ENCODE measurements around the gene FGFRL1. TPM values are rescaled to one million over a fixed set of nuclear protein-coding genes. Genes with fewer than 3 reads are reported as not detected.

FGFRL1 gene
- polyA plus RNA-seq (2011; rRNA removed) (9.1 and 21.2 TPM in 2 replicates), polyA minus RNA-seq (2011; rRNA and poly(A)+ RNA removed) (56.3 and 82.1 TPM in 2 replicates)

DNA sequence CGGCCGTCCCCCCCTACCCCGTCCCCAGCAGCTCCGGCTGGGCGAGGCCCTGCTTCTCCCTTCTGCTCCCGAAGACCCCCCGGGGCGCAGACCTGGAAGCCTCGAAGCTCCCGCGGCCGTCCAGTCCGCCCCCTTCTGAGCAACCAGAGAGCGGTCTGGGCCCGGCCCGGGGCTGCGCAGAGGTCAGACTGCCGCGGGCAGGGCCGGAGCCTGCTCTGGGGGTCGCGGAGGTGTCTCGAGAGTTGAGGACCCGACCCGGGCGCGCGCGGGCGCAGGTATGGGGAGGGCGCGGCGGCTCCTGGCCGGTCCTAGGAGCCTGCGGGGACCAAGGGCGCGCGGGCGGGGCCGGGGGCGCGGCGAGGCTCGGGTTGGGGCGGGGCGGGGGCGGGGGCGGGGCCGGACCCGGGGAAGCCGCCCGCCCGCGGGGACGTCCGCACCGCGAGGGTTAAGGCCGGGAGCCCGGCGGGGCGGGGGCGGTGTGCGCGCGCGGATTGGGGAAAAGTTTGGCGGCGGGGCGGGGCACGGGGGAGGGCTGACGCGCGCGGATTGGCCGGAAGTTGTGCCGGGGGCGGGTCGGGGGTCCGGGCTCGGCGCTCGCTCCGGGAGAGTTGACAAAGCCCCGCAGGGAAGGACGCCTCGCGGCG lies at the start of gene FGFRL1:
Gene FGFRL1, plus strand, starts transcription at position 605 of the 644 bp plus-strand sequence. CDS start 860 bp downstream, outside the sequence.
- ChIA-PET CTCF (interaction anchor here (1.7 kb wide), 1 partner anchor 269 kb away, joined by 5 read pairs; no protein-coding TSS in a partner anchor), POLR2A (interaction anchor here (0.7 kb wide), 1 partner anchor 349 kb away, joined by 8 read pairs; no protein-coding TSS in a partner anchor)
- H3K36me3 ChIP-seq (ENCODE audit: control insufficient read depth, insufficient read depth, low read length) = no peaks in the 10 kb centered on the region; the same call in 1 of the 2 replicates

GRCh38 chr4:962231-963208 lies 48.9 kb upstream of the FGFRL1 start:
- peaks cover 46% of the 10 kb centered on the region for H3K36me3 ChIP-seq (ENCODE audit: control insufficient read depth, insufficient read depth, low read length)
- no peak for DNase-seq (ENCODE audit: low read depth)
- TF ChIP-seq, protein P1, sequence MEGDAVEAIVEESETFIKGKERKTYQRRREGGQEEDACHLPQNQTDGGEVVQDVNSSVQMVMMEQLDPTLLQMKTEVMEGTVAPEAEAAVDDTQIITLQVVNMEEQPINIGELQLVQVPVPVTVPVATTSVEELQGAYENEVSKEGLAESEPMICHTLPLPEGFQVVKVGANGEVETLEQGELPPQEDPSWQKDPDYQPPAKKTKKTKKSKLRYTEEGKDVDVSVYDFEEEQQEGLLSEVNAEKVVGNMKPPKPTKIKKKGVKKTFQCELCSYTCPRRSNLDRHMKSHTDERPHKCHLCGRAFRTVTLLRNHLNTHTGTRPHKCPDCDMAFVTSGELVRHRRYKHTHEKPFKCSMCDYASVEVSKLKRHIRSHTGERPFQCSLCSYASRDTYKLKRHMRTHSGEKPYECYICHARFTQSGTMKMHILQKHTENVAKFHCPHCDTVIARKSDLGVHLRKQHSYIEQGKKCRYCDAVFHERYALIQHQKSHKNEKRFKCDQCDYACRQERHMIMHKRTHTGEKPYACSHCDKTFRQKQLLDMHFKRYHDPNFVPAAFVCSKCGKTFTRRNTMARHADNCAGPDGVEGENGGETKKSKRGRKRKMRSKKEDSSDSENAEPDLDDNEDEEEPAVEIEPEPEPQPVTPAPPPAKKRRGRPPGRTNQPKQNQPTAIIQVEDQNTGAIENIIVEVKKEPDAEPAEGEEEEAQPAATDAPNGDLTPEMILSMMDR (IDR thresholded peaks at IDR 0.05; ENCODE audit: insufficient read depth, low read depth, low read length) = no peak
- H3K4me3 ChIP-seq (ENCODE audit: low read depth, low read length) = no peak overlapping the region
- no peaks in the 10 kb centered on the region for H3K27me3 ChIP-seq (ENCODE audit: control insufficient read depth, insufficient read depth, low read length)
- POLR2A ChIA-PET = no interaction called here
- CTCF ChIA-PET = no interaction called here

More for the DNA sequence above, at the start of gene FGFRL1:
- DNase-seq (ENCODE audit: low read depth) = no peak
- H3K4me3 ChIP-seq (ENCODE audit: low read depth, low read length) = peak within 1 kb of the TSS; percentile 54
- H3K27me3 ChIP-seq (ENCODE audit: control insufficient read depth, insufficient read depth, low read length) = peaks cover 8% of the 10 kb centered on the region
- TF ChIP-seq, protein P1 (IDR thresholded peaks at IDR 0.05; ENCODE audit: insufficient read depth, low read depth, low read length) = no peak

DNA sequence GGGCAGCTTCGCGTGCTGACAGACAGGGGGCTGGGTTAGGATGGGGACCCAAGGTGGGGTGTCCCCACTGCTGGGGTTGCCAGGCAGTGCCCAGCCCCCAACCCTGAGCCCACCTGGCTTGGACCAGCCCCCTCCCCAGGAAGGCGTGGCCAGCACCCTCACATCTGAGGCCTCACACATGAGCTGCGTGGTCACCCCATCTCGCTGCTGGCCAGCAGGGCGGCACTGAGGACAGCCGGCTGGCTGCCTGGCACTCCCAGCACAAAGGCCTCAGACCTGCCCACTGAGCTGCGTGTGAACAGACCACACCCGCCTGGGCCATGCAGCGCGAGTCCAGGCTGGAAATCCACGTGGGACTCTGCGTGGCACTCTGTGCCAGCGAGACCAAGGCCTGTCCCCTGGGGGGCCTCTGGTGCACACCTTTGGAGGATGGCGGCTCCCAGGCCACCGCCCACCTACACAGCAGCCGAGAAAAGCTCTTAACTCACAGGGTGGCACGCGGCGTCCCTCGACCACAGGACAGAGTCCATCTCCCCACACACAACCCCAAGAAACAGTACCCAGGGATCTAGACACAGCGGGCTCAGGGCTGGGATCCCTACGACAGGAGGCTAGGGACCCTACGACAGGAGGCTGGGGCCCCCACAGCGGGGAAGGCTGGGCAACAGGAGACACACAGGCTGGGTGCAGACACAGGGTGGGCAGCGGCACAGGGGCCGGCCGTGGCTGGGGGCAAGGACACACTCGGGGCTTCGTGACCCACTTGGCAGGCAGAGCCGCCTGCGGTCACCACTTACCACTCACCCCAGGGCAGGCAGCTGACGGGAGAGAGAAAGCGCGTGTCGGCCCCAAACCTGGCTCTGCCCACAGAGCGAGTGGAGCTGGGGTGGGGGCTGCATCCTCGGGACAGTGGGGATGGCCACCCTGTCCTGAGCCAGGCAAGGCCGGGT lies 47.9 kb upstream of the FGFRL1 start:
- TF ChIP-seq, protein P1 (IDR thresholded peaks at IDR 0.05; ENCODE audit: insufficient read depth, low read depth, low read length) = no peak
- no peak for DNase-seq (ENCODE audit: low read depth)
- POLR2A ChIA-PET = no interaction called here
- Histone ChIP-seq H3K27me3 (ENCODE audit: control insufficient read depth, insufficient read depth, low read length) (no peaks in the 10 kb centered on the region), H3K4me3 (ENCODE audit: low read depth, low read length) (no peak overlapping the region), H3K36me3 (ENCODE audit: control insufficient read depth, insufficient read depth, low read length) (peaks cover 41% of the 10 kb centered on the region)
- CTCF ChIA-PET = no interaction called here

- Histone ChIP-seq H3K4me3 (ENCODE audit: low read depth, low read length) (no peak overlapping the region), H3K36me3 (ENCODE audit: control insufficient read depth, insufficient read depth, low read length) (peaks cover 40% of the 10 kb centered on the region), H3K27me3 (ENCODE audit: control insufficient read depth, insufficient read depth, low read length) (no peaks in the 10 kb centered on the region)
- ChIA-PET CTCF (interaction anchor here (0.6 kb wide), 1 partner anchor 15 kb away, joined by 3 read pairs; no protein-coding TSS in a partner anchor), POLR2A (no interaction called here)
- DNase-seq (ENCODE audit: low read depth) = no peak
- TF ChIP-seq, protein P1 (IDR thresholded peaks at IDR 0.05; ENCODE audit: insufficient read depth, low read depth, low read length) = no peak
Observed at GRCh38 chr4:964346-965025, 46.9 kb upstream of the FGFRL1 start.
